ENCODE results near the gene MAT2A. TPM values are rescaled to one million over a fixed set of nuclear protein-coding genes. Genes with fewer than 3 reads are reported as not detected.

The MAT2A gene
- total and polyA plus RNA-seq, 9 of the 15 experiments (the other 6 are each of a cell fraction or from before 2014, with no cell fraction given): 130 to 1,027 (median 240) TPM

Small RNAs within 50 kb of the gene (small RNA-seq; reads per million reads assigned to genes)
- gene RN7SL126P: not detected

Other genes with a start within 250 kb of the MAT2A start
Only the 7 nearest of the 15 such genes appear.
- gene GGCX, start 22.3 kb downstream of the MAT2A start, total RNA-seq (2014; rRNA removed): 14.4 and 18.5 TPM in 2 replicates
- 23.9 and 24.2 TPM in 2 replicates for gene GGCX, start 22.3 kb downstream of the MAT2A start, total RNA-seq (2014; rRNA removed; fragmentation: Illumina TruSeq; extraction: Trizol)
- gene GGCX, start 22.3 kb downstream of the MAT2A start, total RNA-seq (2015; rRNA removed; fragmentation: Illumina TruSeq; extraction: Trizol): 19.7 and 21.2 TPM in 2 replicates
- 28.1 and 28.4 TPM in 2 replicates for gene GGCX, start 22.3 kb downstream of the MAT2A start, total RNA-seq (2021)
- gene GGCX, start 22.3 kb downstream of the MAT2A start, polyA plus RNA-seq (2011; rRNA removed): 12.5 and 29.2 TPM in 2 replicates
- 22.7 and 23.4 TPM in 2 replicates for gene GGCX, start 22.3 kb downstream of the MAT2A start, polyA plus RNA-seq (2014; fragmentation: Illumina TruSeq; extraction: Trizol)
- gene GGCX, start 22.3 kb downstream of the MAT2A start, polyA plus RNA-seq (2014; fragmentation: Nextera tagmentation; extraction: Ambion mirVana): 10 to 100 TPM; 46.7 to 47.1 TPM
- gene GGCX, start 22.3 kb downstream of the MAT2A start, polyA plus RNA-seq (2014; rRNA removed): 29.6 and 31.0 TPM in 2 replicates
- 146 and 183 TPM in 2 replicates for gene VAMP8, start 38.4 kb downstream of the MAT2A start, total RNA-seq (2014; rRNA removed)
- 107 and 129 TPM in 2 replicates for gene VAMP8, start 38.4 kb downstream of the MAT2A start, total RNA-seq (2014; rRNA removed; fragmentation: Illumina TruSeq; extraction: Trizol)
- 96.4 and 109 TPM in 2 replicates for gene VAMP8, start 38.4 kb downstream of the MAT2A start, total RNA-seq (2015; rRNA removed; fragmentation: Illumina TruSeq; extraction: Trizol)
- 140 and 149 TPM in 2 replicates for gene VAMP8, start 38.4 kb downstream of the MAT2A start, total RNA-seq (2021)
- gene VAMP8, start 38.4 kb downstream of the MAT2A start, polyA plus RNA-seq (2011; rRNA removed): 184 and 340 TPM in 2 replicates
- 301 and 302 TPM in 2 replicates for gene VAMP8, start 38.4 kb downstream of the MAT2A start, polyA plus RNA-seq (2014; fragmentation: Illumina TruSeq; extraction: Trizol)
- 100 to 1,000 TPM; 566 to 571 TPM for gene VAMP8, start 38.4 kb downstream of the MAT2A start, polyA plus RNA-seq (2014; fragmentation: Nextera tagmentation; extraction: Ambion mirVana)
- 248 and 255 TPM in 2 replicates for gene VAMP8, start 38.4 kb downstream of the MAT2A start, polyA plus RNA-seq (2014; rRNA removed)
- gene VAMP5, start 45.3 kb downstream of the MAT2A start, total RNA-seq (2014; rRNA removed): 0.41 and 0.59 TPM in 2 replicates
- gene VAMP5, start 45.3 kb downstream of the MAT2A start, total RNA-seq (2014; rRNA removed; fragmentation: Illumina TruSeq; extraction: Trizol): not detected in 2 replicates
- not detected in 2 replicates for gene VAMP5, start 45.3 kb downstream of the MAT2A start, total RNA-seq (2015; rRNA removed; fragmentation: Illumina TruSeq; extraction: Trizol)
- gene VAMP5, start 45.3 kb downstream of the MAT2A start, total RNA-seq (2021): 0.85 and 1.1 TPM in 2 replicates
- 1.5 and 1.9 TPM in 2 replicates for gene VAMP5, start 45.3 kb downstream of the MAT2A start, polyA plus RNA-seq (2011; rRNA removed)
- gene VAMP5, start 45.3 kb downstream of the MAT2A start, polyA plus RNA-seq (2014; fragmentation: Illumina TruSeq; extraction: Trizol): 0.39 and 0.54 TPM in 2 replicates
- gene VAMP5, start 45.3 kb downstream of the MAT2A start, polyA plus RNA-seq (2014; fragmentation: Nextera tagmentation; extraction: Ambion mirVana): 1 to 10 TPM; 1.5 to 1.9 TPM
- gene VAMP5, start 45.3 kb downstream of the MAT2A start, polyA plus RNA-seq (2014; rRNA removed): 0.34 and 1.5 TPM in 2 replicates
- gene RNF181, start 56.6 kb downstream of the MAT2A start, total RNA-seq (2014; rRNA removed): 189 and 243 TPM in 2 replicates
- gene RNF181, start 56.6 kb downstream of the MAT2A start, total RNA-seq (2014; rRNA removed; fragmentation: Illumina TruSeq; extraction: Trizol): 181 and 208 TPM in 2 replicates
- gene RNF181, start 56.6 kb downstream of the MAT2A start, total RNA-seq (2015; rRNA removed; fragmentation: Illumina TruSeq; extraction: Trizol): 150 and 156 TPM in 2 replicates
- gene RNF181, start 56.6 kb downstream of the MAT2A start, total RNA-seq (2021): 139 and 158 TPM in 2 replicates
- 324 and 492 TPM in 2 replicates for gene RNF181, start 56.6 kb downstream of the MAT2A start, polyA plus RNA-seq (2011; rRNA removed)
- gene RNF181, start 56.6 kb downstream of the MAT2A start, polyA plus RNA-seq (2014; fragmentation: Illumina TruSeq; extraction: Trizol): 253 and 256 TPM in 2 replicates
- gene RNF181, start 56.6 kb downstream of the MAT2A start, polyA plus RNA-seq (2014; fragmentation: Nextera tagmentation; extraction: Ambion mirVana): 100 to 1,000 TPM; 425 to 485 TPM
- gene RNF181, start 56.6 kb downstream of the MAT2A start, polyA plus RNA-seq (2014; rRNA removed): 289 and 334 TPM in 2 replicates
- 8.4 and 12.9 TPM in 2 replicates for gene TMEM150A, start 63.5 kb downstream of the MAT2A start, total RNA-seq (2014; rRNA removed)
- gene TMEM150A, start 63.5 kb downstream of the MAT2A start, total RNA-seq (2014; rRNA removed; fragmentation: Illumina TruSeq; extraction: Trizol): 3.6 and 6.0 TPM in 2 replicates
- 7.4 and 8.4 TPM in 2 replicates for gene TMEM150A, start 63.5 kb downstream of the MAT2A start, total RNA-seq (2015; rRNA removed; fragmentation: Illumina TruSeq; extraction: Trizol)
- gene TMEM150A, start 63.5 kb downstream of the MAT2A start, total RNA-seq (2021): 13.3 and 15.5 TPM in 2 replicates
- 8.9 and 9.6 TPM in 2 replicates for gene TMEM150A, start 63.5 kb downstream of the MAT2A start, polyA plus RNA-seq (2011; rRNA removed)
- gene TMEM150A, start 63.5 kb downstream of the MAT2A start, polyA plus RNA-seq (2014; fragmentation: Illumina TruSeq; extraction: Trizol): 17.1 and 20.8 TPM in 2 replicates
- gene TMEM150A, start 63.5 kb downstream of the MAT2A start, polyA plus RNA-seq (2014; fragmentation: Nextera tagmentation; extraction: Ambion mirVana): 1 to 10 TPM; 3.9 to 5.3 TPM
- 12.9 and 16.2 TPM in 2 replicates for gene TMEM150A, start 63.5 kb downstream of the MAT2A start, polyA plus RNA-seq (2014; rRNA removed)
- gene C2orf68, start 72.9 kb downstream of the MAT2A start, total RNA-seq (2014; rRNA removed): 22.1 and 33.2 TPM in 2 replicates
- 29.4 and 31.7 TPM in 2 replicates for gene C2orf68, start 72.9 kb downstream of the MAT2A start, total RNA-seq (2014; rRNA removed; fragmentation: Illumina TruSeq; extraction: Trizol)
- 26.8 and 30.1 TPM in 2 replicates for gene C2orf68, start 72.9 kb downstream of the MAT2A start, total RNA-seq (2015; rRNA removed; fragmentation: Illumina TruSeq; extraction: Trizol)
- 36.6 and 41.6 TPM in 2 replicates for gene C2orf68, start 72.9 kb downstream of the MAT2A start, total RNA-seq (2021)
- gene C2orf68, start 72.9 kb downstream of the MAT2A start, polyA plus RNA-seq (2011; rRNA removed): 32.6 and 50.0 TPM in 2 replicates
- 31.7 and 31.8 TPM in 2 replicates for gene C2orf68, start 72.9 kb downstream of the MAT2A start, polyA plus RNA-seq (2014; fragmentation: Illumina TruSeq; extraction: Trizol)
- 10 to 100 TPM; 33.1 to 33.4 TPM for gene C2orf68, start 72.9 kb downstream of the MAT2A start, polyA plus RNA-seq (2014; fragmentation: Nextera tagmentation; extraction: Ambion mirVana)
- gene C2orf68, start 72.9 kb downstream of the MAT2A start, polyA plus RNA-seq (2014; rRNA removed): 27.5 and 31.5 TPM in 2 replicates
- gene USP39, start 77.0 kb downstream of the MAT2A start, total RNA-seq (2014; rRNA removed): 145 and 183 TPM in 2 replicates
- 119 and 123 TPM in 2 replicates for gene USP39, start 77.0 kb downstream of the MAT2A start, total RNA-seq (2014; rRNA removed; fragmentation: Illumina TruSeq; extraction: Trizol)
- 128 and 131 TPM in 2 replicates for gene USP39, start 77.0 kb downstream of the MAT2A start, total RNA-seq (2015; rRNA removed; fragmentation: Illumina TruSeq; extraction: Trizol)
- gene USP39, start 77.0 kb downstream of the MAT2A start, total RNA-seq (2021): 121 and 124 TPM in 2 replicates
- 103 and 153 TPM in 2 replicates for gene USP39, start 77.0 kb downstream of the MAT2A start, polyA plus RNA-seq (2011; rRNA removed)
- gene USP39, start 77.0 kb downstream of the MAT2A start, polyA plus RNA-seq (2014; fragmentation: Illumina TruSeq; extraction: Trizol): 152 and 167 TPM in 2 replicates
- gene USP39, start 77.0 kb downstream of the MAT2A start, polyA plus RNA-seq (2014; fragmentation: Nextera tagmentation; extraction: Ambion mirVana): 10 to 100 TPM; 63.3 to 68.4 TPM
- 130 and 144 TPM in 2 replicates for gene USP39, start 77.0 kb downstream of the MAT2A start, polyA plus RNA-seq (2014; rRNA removed)

Data from K562 (cell line).